ENCODE data around the gene TMEM229B.

The TMEM229B gene

DNA sequence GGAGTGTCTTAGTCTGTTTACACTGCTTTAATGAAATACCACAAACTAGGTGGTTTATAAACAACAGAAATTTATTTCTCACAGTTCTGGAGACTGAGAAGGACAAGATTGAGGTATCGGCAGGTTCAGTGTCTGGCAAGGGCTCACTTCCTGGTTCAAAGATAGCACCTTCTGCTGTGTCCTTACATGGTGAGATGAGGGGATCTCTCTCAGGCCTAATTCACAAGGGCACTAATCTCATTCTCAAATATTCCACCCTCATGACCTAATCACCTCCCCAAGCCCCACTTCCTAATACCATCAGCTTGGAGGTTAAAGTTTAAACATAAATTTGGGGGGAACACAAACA, 41.5 kb downstream of the TMEM229B start:
- no peak for DNase-seq

DNA sequence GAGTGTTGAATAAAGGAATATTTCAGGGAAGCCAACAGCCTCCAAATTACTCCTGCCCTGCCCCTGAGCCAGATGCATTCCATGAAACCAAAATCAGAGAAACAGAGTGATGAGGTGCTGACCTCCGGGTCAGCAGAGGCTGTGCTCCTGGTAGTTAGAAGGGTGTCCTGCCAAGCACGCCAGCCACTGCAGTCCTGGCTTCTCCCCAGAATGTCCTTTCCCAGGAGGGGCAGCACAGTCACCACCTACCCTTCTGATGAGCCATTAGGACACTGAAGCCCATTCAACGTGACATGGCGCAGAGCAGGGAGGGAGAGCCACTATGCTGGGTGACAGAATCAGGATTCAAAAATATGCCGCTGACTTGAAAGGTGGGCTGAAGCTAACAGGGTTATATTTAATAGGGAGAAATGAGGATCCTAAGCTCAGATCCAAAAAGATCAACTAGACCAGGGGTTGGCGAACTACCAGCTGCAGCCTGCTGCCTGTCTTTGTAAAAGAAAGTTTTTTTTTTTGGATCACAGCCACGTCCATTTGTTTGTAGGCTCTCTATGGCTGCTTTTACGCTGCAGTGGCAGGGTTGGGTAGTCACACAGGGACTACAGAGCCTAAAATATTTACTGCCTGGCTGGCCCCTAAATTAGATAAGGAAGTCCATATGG, 42.0 kb downstream of the TMEM229B start:
- no peak for DNase-seq

DNA sequence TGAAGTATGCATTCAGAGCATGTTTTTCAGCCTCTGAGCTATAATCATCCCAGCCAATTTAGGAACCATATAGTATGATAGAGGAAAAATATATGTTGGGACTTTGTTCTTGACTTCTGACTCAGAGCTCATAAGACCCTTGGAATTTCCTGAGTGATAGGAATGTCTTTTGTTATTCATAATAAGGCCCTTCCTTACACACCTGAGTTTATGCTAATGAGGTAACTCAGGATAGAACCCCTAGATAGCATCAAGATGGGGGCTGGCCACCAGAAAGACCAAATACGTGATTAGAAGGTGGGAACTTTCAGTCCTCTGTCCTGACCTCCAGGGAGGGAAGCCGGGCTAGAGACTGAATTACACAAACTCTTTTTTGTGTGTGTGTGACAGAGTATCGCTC, 44.1 kb downstream of the TMEM229B start:
- no peak for DNase-seq

DNA sequence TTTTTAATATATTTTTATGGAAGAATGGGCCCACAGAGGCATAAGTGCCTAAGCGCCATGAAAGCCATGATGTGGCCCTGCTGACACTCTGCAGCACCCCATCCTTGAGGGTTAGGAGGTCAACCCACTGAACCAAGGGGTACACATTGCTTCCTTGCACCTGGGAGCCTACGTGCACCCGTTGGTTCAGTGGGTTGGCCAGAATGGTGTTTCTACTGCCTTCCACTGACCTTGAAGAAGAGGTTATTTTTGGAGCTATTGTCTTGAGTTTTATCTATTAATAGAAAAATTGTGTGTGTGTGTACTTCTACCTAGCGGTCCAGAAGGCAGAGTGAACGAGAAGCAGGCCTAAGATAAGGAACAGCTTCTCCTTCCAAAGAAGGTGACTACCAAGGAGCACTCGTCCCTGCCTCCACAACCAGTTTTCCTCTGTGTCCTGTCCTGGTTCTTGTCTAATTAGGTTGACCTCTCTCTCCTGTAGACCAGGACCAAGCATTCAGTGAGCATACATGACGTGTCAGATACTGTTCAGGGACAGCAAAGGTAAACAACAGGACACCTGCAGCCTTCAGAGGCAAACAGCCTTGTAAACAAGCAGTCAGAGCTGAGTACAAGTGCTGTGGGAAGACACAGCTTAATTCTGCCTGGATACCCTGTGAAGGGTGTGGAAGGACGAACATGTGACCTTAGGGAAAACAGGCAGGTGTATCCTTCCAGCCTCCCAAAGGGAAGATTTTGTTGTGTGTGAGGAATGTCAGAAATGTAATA, 46.2 kb downstream of the TMEM229B start:
- DNase-seq: no peak

DNA sequence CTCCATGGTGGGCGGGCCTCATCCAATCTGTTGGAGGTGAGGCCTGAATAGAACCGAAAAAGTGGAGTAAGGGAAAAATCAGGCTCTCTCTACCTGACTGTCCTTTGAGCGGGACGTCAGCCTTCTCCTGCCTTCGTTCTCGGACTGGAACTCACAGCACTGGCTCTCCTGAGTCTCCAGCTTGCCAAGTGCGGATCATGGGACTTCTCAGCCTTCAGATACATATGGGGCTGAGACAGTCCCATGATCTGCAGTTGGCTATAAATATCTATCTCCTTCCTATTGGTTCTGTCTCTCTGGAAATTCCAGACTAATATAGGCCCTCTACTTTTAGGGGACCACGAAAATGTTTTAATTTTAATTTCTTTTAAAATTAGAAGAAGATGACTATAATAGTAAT, 46.8 kb downstream of the TMEM229B start:
- no peak for DNase-seq

DNA sequence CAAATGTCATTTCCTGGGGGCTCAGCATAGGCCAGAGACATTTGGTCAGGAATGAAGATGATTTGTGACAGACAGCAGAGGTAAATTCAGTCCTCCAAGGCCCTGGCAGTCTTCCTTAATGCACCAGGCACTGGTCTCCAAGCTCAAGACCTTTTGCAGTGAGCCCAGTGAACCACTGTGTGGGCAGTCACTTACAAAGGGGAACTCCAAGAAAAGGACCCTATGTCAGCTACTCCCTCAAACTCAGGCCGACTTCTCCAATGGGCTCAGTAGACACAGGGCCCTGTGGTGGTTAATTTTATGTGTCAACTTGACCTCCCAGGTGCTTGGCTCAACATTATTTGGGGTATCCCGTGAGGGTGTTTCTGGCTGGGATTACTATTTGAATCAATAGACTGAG, 47.3 kb downstream of the TMEM229B start:
- no peak for DNase-seq

DNA sequence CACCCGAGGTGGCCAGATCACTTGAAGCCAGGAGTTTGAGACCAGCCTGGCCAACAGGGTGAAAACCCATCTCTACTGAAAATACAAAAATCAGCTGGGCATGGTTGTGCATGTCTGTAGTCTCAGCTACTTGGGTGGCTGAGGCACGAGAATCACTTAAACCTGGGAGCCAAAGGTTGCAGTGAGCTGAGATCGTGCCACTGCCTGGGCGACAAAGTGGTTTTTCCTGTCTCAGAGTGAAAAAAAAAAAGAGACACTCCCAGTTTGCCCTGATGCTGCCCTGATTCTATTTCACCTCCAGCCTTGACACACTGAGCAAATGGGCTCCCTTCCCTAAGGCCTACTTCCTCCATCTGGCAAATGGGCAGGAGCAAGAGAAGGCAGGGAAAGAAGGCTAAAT, 48.0 kb downstream of the TMEM229B start:
- no peak for DNase-seq

DNA sequence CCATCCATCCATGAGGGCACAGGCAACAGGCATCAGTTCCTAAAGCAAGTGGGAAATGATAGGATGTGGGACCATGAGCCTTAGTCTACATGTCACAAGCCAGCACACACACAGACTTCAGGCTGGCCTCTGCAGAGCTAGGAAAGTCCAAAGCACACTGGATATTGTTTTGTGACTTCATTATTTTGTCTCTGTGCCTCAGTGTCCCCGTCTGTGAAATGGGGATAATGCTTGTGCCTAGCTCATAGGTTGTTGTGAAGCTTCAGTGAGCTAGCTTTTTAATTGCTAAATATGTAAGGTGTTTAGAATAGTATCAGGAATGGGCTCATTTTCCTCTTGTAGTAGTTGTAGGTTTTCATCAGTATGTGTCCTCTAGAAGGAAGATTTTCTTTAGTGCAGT, 49.6 kb downstream of the TMEM229B start:
- DNase-seq: no peak

DNA sequence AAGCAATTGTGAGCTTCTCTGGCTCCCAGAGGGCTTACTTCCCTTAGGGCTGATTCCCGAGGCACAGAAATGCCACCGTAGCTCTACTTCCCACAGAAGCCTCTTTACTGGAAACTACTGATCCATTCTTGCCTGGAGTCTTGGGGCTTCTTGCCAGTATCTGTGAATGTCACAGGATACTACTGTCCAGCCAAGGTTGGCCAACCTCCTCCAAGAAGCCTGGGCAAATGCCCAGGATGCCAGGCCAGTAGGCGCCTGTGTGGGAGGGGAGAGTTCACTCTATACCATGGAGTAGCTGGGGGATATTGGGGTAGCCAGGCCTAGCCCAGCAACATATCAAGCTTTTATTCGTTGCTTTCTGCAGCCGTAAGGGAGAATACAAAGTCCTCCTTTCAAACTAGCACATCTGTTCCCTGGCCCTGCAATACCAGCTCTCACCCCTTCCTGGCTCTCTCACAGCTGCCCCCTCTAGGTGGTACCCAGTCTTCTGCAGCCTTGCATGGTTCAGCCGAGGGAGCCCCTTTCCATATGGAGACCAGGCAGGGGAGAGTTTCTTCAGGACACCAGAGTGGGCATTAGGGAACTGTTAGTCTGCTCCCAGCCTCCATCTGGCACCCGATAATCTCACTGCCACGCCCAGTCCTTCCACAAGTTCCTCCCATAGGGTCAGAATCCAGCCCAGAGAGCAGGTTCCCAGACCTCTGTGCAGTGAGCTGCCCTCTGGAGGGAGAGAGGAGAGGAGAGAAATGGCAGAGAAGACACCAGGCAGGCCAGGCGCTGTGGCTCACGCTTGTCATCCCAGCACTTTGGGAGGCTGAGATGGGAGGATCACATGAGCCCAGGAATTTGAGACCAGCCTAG, 52.3 kb downstream of the TMEM229B start:
- DNase-seq: no peak

DNA sequence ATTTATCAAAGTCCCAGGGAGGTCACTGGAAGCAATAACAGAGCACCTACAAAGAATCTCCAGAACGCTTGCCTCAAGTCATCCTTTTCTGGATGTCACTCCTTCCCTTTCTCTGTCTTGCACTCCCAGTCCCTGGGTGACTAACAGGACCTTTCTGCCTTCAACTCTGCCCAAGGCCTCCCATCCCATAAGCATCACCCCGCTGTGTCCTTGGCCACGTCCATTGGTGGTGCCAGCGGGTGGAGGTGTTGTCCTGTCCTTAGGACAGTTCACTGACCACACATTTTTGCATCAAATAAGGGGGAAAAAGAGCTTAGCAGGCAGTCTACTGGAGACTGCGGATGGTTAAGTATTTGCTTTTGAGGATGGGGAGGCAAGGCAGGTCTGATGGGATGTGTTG, 52.9 kb downstream of the TMEM229B start:
- no peak for DNase-seq

DNA sequence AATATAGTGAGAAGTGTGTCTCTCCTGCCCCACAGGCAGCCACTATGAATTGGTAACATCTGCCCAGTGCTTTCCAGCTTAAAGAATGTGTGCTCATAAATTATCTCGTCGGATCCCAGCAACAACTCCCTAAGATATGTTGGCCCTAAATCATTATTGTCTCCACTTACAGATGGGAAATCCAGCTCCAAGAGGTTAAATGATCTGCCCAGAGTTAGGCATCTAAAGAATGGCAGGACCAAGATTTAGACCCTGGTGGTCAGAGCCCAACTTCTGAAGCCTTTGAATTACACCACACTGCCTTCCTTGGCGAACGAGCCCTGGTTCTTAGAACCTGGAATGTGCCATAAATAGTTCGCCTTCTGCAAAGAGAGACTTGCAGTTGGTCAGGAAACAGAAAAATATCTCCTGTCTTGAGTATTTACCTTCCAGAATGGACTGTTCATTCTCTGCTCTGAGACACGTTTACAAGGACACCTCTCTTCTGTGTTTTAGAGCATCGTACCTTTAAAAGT, 56.4 kb downstream of the TMEM229B start:
- DNase-seq: no peak

DNA sequence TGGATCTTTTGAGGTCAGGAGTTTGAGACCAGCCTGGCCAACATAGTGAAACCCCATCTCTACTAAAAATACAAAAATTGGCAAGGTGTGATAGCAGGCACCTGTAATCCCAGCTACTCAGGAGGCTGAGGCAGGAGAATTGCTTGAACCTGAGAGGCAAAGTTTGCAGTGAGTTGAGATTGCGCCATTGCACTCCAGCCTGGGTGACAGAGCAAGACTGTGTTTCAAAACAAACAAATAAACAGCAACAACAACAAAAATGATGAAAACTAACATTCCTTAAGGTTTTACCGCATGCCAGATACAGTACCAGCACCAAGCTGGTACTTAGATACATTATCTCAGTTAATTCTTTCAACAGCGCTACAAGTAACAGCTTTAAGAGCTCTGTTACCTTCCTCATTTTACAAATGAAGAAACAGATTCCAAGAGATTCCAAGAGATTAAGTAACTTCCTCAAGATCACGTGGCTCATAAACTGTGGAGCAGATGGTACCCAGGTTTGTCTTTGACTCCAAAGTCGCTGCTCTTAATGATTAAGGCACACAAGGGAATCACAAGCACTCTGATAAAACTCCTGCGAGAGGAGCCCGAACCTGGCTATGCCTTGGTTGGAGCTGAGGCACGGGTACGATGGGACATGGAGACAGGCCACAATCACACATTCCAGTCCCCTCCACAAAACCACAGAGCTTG, 58.9 kb downstream of the TMEM229B start:
- DNase-seq: no peak

DNA sequence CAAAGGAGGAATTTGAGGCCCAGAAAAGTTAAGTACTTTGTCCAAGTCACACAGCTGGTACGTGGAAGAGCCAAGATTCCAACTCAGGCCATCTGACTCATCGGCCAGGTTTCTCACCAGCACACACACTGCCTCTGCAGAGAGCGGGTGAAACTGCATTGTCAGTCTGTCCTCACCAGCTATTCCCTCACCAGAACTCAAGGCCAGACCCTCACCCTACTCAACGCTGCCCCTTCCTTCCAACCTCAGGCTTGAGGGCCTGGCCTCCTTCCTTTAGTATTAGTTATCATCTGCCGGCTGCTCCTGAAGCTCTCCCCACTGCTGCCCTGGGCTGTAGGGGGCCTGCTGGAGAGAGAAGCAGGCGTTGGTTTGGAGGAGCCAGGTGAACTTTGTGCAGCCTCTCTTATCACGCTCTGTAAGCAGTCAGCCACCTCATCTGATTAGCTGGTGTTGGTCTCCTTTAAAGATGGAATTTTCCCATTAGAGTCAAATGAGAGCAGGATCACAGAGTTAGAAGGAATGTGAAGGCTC, 60.0 kb downstream of the TMEM229B start:
- no peak for DNase-seq

DNA sequence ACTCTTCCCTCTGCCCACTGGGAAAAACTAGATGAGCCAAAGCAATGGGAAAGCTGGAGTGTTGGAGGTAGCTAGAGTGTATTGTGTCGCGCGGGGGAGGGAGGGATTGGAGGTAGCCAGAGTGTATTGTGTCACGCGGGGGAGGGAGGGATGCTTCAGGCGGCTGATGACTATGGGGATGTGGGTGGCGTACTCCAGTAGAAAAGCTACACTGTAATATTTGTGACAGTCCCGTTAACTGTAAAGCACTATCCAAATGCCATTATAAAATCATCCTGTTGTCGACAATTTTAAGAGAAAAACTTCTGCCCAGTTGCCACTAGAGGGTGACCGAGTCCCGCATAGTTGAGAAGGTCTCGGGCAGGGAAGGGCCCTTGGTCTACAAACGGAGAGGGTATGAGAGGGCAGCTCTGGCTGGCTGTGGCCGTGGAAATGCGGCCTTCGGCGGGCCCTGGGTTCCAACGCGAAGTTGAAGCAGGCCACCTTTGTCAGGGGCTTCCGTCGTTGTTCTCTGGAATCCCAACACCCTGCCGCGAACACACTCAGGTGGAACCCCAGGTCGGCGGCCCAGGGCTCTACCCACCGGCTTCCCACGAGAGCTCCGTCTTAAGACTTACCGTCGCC, 61.4 kb downstream of the TMEM229B start:
- DNase-seq: peak; percentile 24 to 67 (median 32)

DNA sequence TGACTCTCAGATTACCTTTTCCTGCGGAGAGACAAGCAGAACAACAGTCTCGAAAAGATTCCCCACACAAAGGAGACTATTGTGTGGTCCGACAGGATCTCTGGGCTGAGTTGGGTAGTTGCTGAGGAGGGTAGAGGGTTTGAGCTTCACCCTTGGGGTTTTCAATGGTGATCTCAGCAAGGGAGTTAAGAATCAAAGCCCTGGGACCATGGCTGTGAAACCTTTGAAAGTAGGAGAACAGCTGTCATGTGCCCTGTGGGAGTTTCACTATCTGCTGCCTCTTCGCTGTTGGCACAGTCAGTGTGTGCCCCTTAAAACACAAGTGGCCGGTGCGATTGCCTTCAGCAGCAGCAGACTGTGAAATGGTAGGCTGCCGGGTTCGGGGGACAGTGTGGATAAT, 62.4 kb downstream of the TMEM229B start:
- DNase-seq: no peak

DNA sequence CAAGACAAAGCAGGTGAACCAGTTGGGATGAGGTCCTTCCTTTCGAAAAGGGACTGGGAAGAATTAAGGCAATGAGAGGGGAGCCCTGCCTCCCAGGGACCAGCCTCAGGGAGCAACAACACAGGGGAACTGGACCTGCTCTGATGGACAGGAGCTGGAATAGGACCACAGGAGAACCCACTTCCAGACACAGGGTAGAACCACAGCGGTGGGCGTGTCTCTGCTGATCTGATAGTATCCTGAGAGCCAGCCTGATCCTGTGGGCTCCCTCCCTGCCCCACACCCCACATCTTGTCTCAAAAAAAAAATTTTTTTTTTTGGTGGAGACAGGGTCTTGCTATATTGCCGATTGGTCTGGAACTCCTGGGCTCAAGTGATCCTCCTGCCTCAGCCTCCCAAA, 62.9 kb downstream of the TMEM229B start:
- DNase-seq: no peak

DNA sequence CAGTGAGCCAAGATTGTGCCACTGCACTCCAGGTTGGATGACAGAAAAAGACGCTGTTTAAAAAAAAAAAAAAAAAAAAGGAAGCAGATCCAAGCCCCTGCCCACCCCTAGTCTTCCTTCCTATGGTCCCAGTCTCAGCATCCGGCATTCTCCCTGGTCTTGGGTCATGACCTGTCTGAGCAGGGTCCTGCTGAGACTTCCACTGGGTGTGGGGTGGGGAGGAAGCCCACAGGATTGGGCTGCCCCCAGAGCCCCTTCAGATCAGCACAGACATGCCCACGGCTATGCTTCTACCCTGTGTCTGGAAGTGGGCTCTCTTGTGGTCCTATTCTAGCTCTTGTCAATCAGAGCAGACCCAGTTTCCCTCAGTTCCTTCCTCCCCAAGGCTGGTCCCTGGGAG, 64.0 kb downstream of the TMEM229B start:
- no peak for DNase-seq

DNA sequence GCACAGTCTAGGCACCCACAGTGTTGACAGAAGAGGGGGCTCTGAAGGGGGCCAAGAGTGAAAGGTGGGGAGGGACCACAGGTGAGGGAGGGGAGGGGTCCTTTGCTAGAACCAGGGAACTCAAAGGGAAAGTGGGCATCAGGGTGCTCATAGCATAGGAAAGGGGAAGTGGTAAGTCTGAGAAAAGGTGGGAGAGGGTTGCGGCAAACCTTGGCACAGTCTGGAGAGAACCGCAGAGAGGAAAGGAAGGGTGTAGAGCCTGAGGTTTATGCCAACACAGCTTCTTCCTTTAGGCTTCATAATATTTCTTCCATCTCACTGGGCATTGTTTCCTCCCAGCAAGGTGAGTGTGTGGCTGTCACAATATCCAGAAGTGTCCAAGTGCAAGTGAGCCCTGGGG, 65.1 kb downstream of the TMEM229B start:
- no peak for DNase-seq

DNA sequence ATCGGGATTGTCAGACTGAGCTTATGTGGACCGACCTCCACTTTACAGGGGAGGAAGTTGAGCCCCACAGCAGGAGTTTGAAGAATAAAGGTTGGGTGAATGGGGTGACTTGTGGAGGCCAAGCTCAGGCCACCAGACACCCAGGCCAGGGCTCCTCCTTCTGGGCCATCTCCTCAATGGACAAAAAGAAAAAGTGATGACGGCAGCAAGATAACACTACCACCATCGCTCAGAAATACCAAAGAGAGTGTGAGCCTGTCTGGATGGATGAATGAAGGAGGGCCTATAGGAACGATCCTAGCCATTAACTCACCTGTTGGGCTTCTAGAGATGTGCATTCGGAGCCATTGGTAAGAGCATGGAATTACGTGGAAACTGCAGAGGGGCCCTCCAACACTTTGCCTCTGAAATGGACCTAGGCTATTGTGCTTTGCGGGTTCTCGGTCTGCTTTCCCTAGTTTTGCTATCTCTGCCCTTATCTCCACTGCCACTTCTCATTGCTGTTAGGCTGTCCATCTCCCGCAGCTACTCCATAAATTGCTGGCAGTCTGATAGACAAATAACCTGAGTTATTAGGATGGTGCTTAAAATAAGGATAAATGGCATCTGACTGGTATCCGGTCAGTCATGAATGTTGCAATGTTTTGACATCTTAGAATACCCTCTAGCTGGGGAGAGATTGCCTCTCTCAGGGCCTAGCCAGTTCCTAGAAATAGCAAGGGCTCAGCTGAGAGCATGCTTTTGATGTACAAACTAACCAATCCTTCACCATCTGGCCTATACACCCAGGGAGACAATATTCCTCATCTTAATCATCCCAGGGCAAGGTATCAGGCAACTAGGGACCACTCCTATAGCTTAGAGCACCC, 66.9 kb downstream of the TMEM229B start:
- DNase-seq: no peak
